ENCODE data around the gene PDLIM4.

The PDLIM4 gene

GRCh38 chr5:132302413-132302812 is 44.9 kb downstream of the PDLIM4 start:
- Histone ChIP-seq H3K36me3 (ENCODE audit: insufficient read depth, low read length) (no peaks in the 10 kb centered on the region), H3K9ac (ENCODE audit: low read depth, low read length) (no peak overlapping the region), H3K9me3 (ENCODE audit: control insufficient read depth, insufficient read depth, low read length) (no peaks in the 10 kb centered on the region; the same call in 1 of the 2 replicates), H3K4me1 (ENCODE audit: insufficient read depth, low read length) (peaks cover 2% of the 10 kb centered on the region; the same call in 1 of the 2 replicates)

GRCh38 chr5:132303589-132303988 is 46.1 kb downstream of the PDLIM4 start:
- peaks cover 2% of the 10 kb centered on the region; the same call in 1 of the 2 replicates for H3K4me1 ChIP-seq (ENCODE audit: insufficient read depth, low read length)
- no peaks in the 10 kb centered on the region; the same call in 1 of the 2 replicates for H3K9me3 ChIP-seq (ENCODE audit: control insufficient read depth, insufficient read depth, low read length)
- no peaks in the 10 kb centered on the region for H3K36me3 ChIP-seq (ENCODE audit: insufficient read depth, low read length)
- H3K9ac ChIP-seq (ENCODE audit: low read depth, low read length), result no peak overlapping the region

GRCh38 chr5:132305420-132305819 is 47.9 kb downstream of the PDLIM4 start:
- no peaks in the 10 kb centered on the region for H3K36me3 ChIP-seq (ENCODE audit: insufficient read depth, low read length)
- no peaks in the 10 kb centered on the region; the same call in 1 of the 2 replicates for H3K9me3 ChIP-seq (ENCODE audit: control insufficient read depth, insufficient read depth, low read length)
- H3K9ac ChIP-seq (ENCODE audit: low read depth, low read length), result no peak overlapping the region
- peaks cover 2% of the 10 kb centered on the region; the same call in 1 of the 2 replicates for H3K4me1 ChIP-seq (ENCODE audit: insufficient read depth, low read length)

GRCh38 chr5:132308701-132309100 is 51.2 kb downstream of the PDLIM4 start:
- Histone ChIP-seq H3K9ac (ENCODE audit: low read depth, low read length) (no peak overlapping the region), H3K9me3 (ENCODE audit: control insufficient read depth, insufficient read depth, low read length) (no peaks in the 10 kb centered on the region; the same call in 1 of the 2 replicates), H3K4me1 (ENCODE audit: insufficient read depth, low read length) (no peaks in the 10 kb centered on the region), H3K36me3 (ENCODE audit: insufficient read depth, low read length) (no peaks in the 10 kb centered on the region)

- no peaks in the 10 kb centered on the region; the same call in 1 of the 2 replicates for H3K9me3 ChIP-seq (ENCODE audit: control insufficient read depth, insufficient read depth, low read length)
- no peaks in the 10 kb centered on the region for H3K4me1 ChIP-seq (ENCODE audit: insufficient read depth, low read length)
- no peak overlapping the region for H3K9ac ChIP-seq (ENCODE audit: low read depth, low read length)
- H3K36me3 ChIP-seq (ENCODE audit: insufficient read depth, low read length), result no peaks in the 10 kb centered on the region
Measured at GRCh38 chr5:132309679-132310078, 52.2 kb downstream of the PDLIM4 start.

- Histone ChIP-seq H3K9ac (ENCODE audit: low read depth, low read length) (no peak overlapping the region), H3K9me3 (ENCODE audit: control insufficient read depth, insufficient read depth, low read length) (no peaks in the 10 kb centered on the region; the same call in 1 of the 2 replicates), H3K4me1 (ENCODE audit: insufficient read depth, low read length) (peaks cover 1% of the 10 kb centered on the region; the same call in 1 of the 2 replicates), H3K36me3 (ENCODE audit: insufficient read depth, low read length) (no peaks in the 10 kb centered on the region)
Measured at GRCh38 chr5:132310141-132310834, 52.8 kb downstream of the PDLIM4 start.

GRCh38 chr5:132313366-132313765 is 55.9 kb downstream of the PDLIM4 start:
- Histone ChIP-seq H3K36me3 (ENCODE audit: insufficient read depth, low read length) (no peaks in the 10 kb centered on the region), H3K9me3 (ENCODE audit: control insufficient read depth, insufficient read depth, low read length) (no peaks in the 10 kb centered on the region), H3K4me1 (ENCODE audit: insufficient read depth, low read length) (peaks cover 4% of the 10 kb centered on the region; the same call in 1 of the 2 replicates), H3K9ac (ENCODE audit: low read depth, low read length) (no peak overlapping the region)

- Histone ChIP-seq H3K4me1 (ENCODE audit: insufficient read depth, low read length) (peaks cover 4% of the 10 kb centered on the region; the same call in 1 of the 2 replicates), H3K36me3 (ENCODE audit: insufficient read depth, low read length) (no peaks in the 10 kb centered on the region), H3K9me3 (ENCODE audit: control insufficient read depth, insufficient read depth, low read length) (no peaks in the 10 kb centered on the region), H3K9ac (ENCODE audit: low read depth, low read length) (no peak overlapping the region)
Measured at GRCh38 chr5:132313961-132314432, 56.5 kb downstream of the PDLIM4 start.

GRCh38 chr5:132315529-132316067 is 58.1 kb downstream of the PDLIM4 start:
- Histone ChIP-seq H3K9ac (ENCODE audit: low read depth, low read length) (no peak overlapping the region), H3K4me1 (ENCODE audit: insufficient read depth, low read length) (peaks cover 4% of the 10 kb centered on the region; the same call in 1 of the 2 replicates), H3K9me3 (ENCODE audit: control insufficient read depth, insufficient read depth, low read length) (no peaks in the 10 kb centered on the region), H3K36me3 (ENCODE audit: insufficient read depth, low read length) (no peaks in the 10 kb centered on the region)

GRCh38 chr5:132319975-132320374 is 62.5 kb downstream of the PDLIM4 start:
- H3K4me1 ChIP-seq (ENCODE audit: insufficient read depth, low read length), result peaks cover 14% of the 10 kb centered on the region; the same call in 1 of the 2 replicates
- H3K9ac ChIP-seq (ENCODE audit: low read depth, low read length), result no peak overlapping the region
- H3K36me3 ChIP-seq (ENCODE audit: insufficient read depth, low read length), result no peaks in the 10 kb centered on the region
- H3K9me3 ChIP-seq (ENCODE audit: control insufficient read depth, insufficient read depth, low read length), result no peaks in the 10 kb centered on the region

GRCh38 chr5:132321109-132321721 is 63.7 kb downstream of the PDLIM4 start:
- no peak overlapping the region for H3K9ac ChIP-seq (ENCODE audit: low read depth, low read length)
- H3K36me3 ChIP-seq (ENCODE audit: insufficient read depth, low read length), result no peaks in the 10 kb centered on the region
- H3K4me1 ChIP-seq (ENCODE audit: insufficient read depth, low read length), result peaks cover 9% of the 10 kb centered on the region; the same call in 1 of the 2 replicates
- H3K9me3 ChIP-seq (ENCODE audit: control insufficient read depth, insufficient read depth, low read length), result no peaks in the 10 kb centered on the region

- H3K36me3 ChIP-seq (ENCODE audit: insufficient read depth, low read length), result no peaks in the 10 kb centered on the region
- H3K9me3 ChIP-seq (ENCODE audit: control insufficient read depth, insufficient read depth, low read length), result no peaks in the 10 kb centered on the region
- no peak overlapping the region for H3K9ac ChIP-seq (ENCODE audit: low read depth, low read length)
- peaks cover 9% of the 10 kb centered on the region; the same call in 1 of the 2 replicates for H3K4me1 ChIP-seq (ENCODE audit: insufficient read depth, low read length)
Measured at GRCh38 chr5:132322266-132322665, 64.8 kb downstream of the PDLIM4 start.

All from ES-I3 (cell line).